ENCODE results near the gene TFEB.

DNA sequence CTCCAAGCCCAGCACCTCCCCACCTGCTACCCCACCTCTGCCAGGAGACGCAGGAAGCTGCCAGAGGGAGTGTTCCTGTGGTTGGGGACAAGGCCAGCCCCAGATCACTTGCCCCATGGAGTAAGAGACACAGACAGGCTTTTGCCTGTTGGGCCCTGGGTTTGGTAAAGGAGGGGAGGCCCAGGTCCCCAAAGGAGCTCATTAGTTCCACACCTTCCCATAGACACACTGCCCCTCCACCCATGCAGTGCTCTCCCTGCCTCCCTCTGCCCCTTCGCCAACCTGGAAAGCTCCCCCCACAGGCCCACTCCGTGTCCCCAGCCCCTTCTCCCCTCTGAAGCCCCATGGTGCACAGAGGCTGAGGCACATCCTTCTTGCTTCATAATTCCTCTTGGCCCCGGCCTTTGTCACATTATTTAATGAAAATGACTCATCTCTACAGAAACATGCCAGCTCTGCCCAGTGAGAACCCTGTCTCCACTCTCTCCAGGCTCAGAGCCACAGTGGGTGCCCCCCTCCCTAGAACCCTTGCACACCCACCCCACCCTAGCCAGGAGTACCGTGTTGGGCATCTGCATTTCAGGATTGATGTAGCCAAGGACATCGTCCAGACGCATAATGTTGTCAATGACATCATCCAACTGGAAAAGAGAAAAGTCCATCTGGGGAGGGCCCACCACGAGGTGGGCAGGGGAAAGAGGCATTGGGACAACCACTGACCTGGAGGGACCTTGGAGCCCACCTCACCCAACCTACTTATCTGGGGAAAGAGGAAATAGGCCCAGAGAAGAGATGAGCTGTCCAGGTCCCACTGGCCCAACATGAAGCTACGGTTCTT lies 46.0 kb downstream of the TFEB start:
- no peak for TF ChIP-seq POLR2A (IDR thresholded peaks at IDR 0.05; ENCODE audit: low read depth)
- TF ChIP-seq EP300 (IDR thresholded peaks at IDR 0.05): no peak
- no peak for TF ChIP-seq POLR2AphosphoS5 (IDR thresholded peaks at IDR 0.05)
- TF ChIP-seq, protein P1, sequence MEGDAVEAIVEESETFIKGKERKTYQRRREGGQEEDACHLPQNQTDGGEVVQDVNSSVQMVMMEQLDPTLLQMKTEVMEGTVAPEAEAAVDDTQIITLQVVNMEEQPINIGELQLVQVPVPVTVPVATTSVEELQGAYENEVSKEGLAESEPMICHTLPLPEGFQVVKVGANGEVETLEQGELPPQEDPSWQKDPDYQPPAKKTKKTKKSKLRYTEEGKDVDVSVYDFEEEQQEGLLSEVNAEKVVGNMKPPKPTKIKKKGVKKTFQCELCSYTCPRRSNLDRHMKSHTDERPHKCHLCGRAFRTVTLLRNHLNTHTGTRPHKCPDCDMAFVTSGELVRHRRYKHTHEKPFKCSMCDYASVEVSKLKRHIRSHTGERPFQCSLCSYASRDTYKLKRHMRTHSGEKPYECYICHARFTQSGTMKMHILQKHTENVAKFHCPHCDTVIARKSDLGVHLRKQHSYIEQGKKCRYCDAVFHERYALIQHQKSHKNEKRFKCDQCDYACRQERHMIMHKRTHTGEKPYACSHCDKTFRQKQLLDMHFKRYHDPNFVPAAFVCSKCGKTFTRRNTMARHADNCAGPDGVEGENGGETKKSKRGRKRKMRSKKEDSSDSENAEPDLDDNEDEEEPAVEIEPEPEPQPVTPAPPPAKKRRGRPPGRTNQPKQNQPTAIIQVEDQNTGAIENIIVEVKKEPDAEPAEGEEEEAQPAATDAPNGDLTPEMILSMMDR (IDR thresholded peaks at IDR 0.05): no peak

Measured in esophagus muscularis mucosa (tissue), 4 donors.